Progenitor cell of endocrine pancreas (in vitro differentiated cells): ENCODE measurements around the gene ZNF512. TPM values are rescaled to one million over a fixed set of nuclear protein-coding genes. Genes with fewer than 3 reads are reported as not detected.

Source experiments
- DNase-seq: peaks from one replicate; pipeline ENCODE4 v3.0.0; 2021; ENCODE audit warnings: low spot score; ENCODE audit not compliant: unreplicated experiment
- H3K27ac Mint-ChIP-seq: 2 replicates; pipeline ENCODE4 v1.8.0; 2021; ENCODE audit warnings: mild to moderate bottlenecking, moderate library complexity, mixed read lengths
- H3K27me3 Mint-ChIP-seq: 2 replicates; pipeline ENCODE4 v1.8.0; 2021; ENCODE audit warnings: mixed read lengths
- H3K36me3 Mint-ChIP-seq: 2 replicates; pipeline ENCODE4 v1.8.0; 2022; ENCODE audit warnings: mixed read lengths; ENCODE audit not compliant: insufficient read depth
- H3K4me1 Mint-ChIP-seq: 2 replicates; pipeline ENCODE4 v1.8.0; 2021; ENCODE audit warnings: low read depth, mixed read lengths
- H3K4me3 Mint-ChIP-seq: 2 replicates; pipeline ENCODE4 v1.8.0; 2021; ENCODE audit warnings: low read depth, mild to moderate bottlenecking, moderate library complexity, mixed read lengths
- H3K9me3 Mint-ChIP-seq: 2 replicates; pipeline ENCODE4 v1.8.0; 2021; ENCODE audit warnings: low read depth, mixed read lengths
- total RNA-seq: library from RNA; stranded (reverse); gene quantifications from 2 replicates; pipeline ENCODE4 v1.2.1, GENCODE V29; 2021
- TF ChIP-seq, protein P1 (sequence below): fragments of 200-600 bp; sonication (generic); IDR thresholded peaks from one replicate; pipeline ENCODE4 v1.5.0; 2021; ENCODE audit warnings: antibody characterized with exemption, mild to moderate bottlenecking; ENCODE audit not compliant: unreplicated experiment

ZNF512 gene
- total RNA-seq, 1 donor from 2014 or later: 60.9 TPM

- peak overlapping the region; percentile 95 for H3K27ac Mint-ChIP-seq
- no peak for DNase-seq
- TF ChIP-seq, protein P1, sequence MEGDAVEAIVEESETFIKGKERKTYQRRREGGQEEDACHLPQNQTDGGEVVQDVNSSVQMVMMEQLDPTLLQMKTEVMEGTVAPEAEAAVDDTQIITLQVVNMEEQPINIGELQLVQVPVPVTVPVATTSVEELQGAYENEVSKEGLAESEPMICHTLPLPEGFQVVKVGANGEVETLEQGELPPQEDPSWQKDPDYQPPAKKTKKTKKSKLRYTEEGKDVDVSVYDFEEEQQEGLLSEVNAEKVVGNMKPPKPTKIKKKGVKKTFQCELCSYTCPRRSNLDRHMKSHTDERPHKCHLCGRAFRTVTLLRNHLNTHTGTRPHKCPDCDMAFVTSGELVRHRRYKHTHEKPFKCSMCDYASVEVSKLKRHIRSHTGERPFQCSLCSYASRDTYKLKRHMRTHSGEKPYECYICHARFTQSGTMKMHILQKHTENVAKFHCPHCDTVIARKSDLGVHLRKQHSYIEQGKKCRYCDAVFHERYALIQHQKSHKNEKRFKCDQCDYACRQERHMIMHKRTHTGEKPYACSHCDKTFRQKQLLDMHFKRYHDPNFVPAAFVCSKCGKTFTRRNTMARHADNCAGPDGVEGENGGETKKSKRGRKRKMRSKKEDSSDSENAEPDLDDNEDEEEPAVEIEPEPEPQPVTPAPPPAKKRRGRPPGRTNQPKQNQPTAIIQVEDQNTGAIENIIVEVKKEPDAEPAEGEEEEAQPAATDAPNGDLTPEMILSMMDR: no peak
- peaks cover 13% of the 10 kb centered on the region for H3K27me3 Mint-ChIP-seq
- H3K36me3 Mint-ChIP-seq: peaks cover 12% of the 10 kb centered on the region
- peaks cover 18% of the 10 kb centered on the region for H3K4me1 Mint-ChIP-seq
- H3K9me3 Mint-ChIP-seq: peaks cover 31% of the 10 kb centered on the region
- H3K4me3 Mint-ChIP-seq: peak overlapping the region; percentile 89
These were observed 611 bp downstream of the ZNF512 start for GRCh38 chr2:27583390-27583915.

GRCh38 chr2:27584597-27584996, 1.8 kb downstream of the ZNF512 start:
- Mint-ChIP-seq H3K27me3 (peaks cover 13% of the 10 kb centered on the region), H3K36me3 (peaks cover 12% of the 10 kb centered on the region), H3K4me3 (peak overlapping the region; percentile 89), H3K27ac (no peak overlapping the region), H3K9me3 (peaks cover 28% of the 10 kb centered on the region), H3K4me1 (peaks cover 18% of the 10 kb centered on the region)
- TF ChIP-seq, protein P1: no peak
- DNase-seq: no peak

GRCh38 chr2:27587025-27587424, 4.2 kb downstream of the ZNF512 start:
- no peak for DNase-seq
- H3K9me3 Mint-ChIP-seq: peaks cover 28% of the 10 kb centered on the region
- H3K27me3 Mint-ChIP-seq: no peaks in the 10 kb centered on the region
- H3K36me3 Mint-ChIP-seq: peaks cover 21% of the 10 kb centered on the region
- peaks cover 18% of the 10 kb centered on the region for H3K4me1 Mint-ChIP-seq
- TF ChIP-seq, protein P1: no peak
- H3K27ac Mint-ChIP-seq: no peak overlapping the region
- H3K4me3 Mint-ChIP-seq: no peak overlapping the region

GRCh38 chr2:27588308-27588707, 5.5 kb downstream of the ZNF512 start:
- Mint-ChIP-seq H3K36me3 (peaks cover 22% of the 10 kb centered on the region), H3K9me3 (peaks cover 29% of the 10 kb centered on the region), H3K4me1 (peaks cover 15% of the 10 kb centered on the region), H3K27ac (no peak overlapping the region), H3K27me3 (no peaks in the 10 kb centered on the region), H3K4me3 (no peak overlapping the region)
- DNase-seq: no peak
- TF ChIP-seq, protein P1: no peak

DNA sequence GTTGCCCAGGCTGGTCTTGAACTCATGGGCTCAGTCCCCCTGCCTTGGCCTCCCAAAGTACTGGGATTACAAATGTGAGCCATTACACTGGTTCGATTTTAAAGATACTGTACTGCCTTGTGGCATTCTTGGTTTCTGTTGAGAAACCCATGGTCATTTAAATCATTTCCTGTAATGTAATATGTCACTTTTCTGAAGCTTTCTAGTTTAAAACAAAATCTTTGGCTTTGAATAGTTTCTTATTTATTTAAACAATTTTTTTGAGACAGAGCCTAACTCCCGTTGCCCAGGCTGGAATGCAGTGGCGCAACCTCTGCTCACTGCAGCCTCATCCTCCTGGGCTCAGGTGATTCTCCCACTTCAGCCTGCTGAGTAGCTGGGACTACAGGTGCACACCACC, 8.9 kb downstream of the ZNF512 start:
- H3K4me3 Mint-ChIP-seq: no peak overlapping the region
- H3K4me1 Mint-ChIP-seq: no peaks in the 10 kb centered on the region
- peaks cover 43% of the 10 kb centered on the region for H3K36me3 Mint-ChIP-seq
- TF ChIP-seq, protein P1: no peak
- H3K27ac Mint-ChIP-seq: no peak overlapping the region
- H3K9me3 Mint-ChIP-seq: peaks cover 44% of the 10 kb centered on the region
- no peak for DNase-seq
- H3K27me3 Mint-ChIP-seq: no peaks in the 10 kb centered on the region
